GM21528 (cell line): Measurements from ENCODE around the gene LRRC2.
"Not testable (repeated sequence)": the region's sequence is repeated elsewhere in the genome, so short reads cannot be mapped to it uniquely, and the experiment has no call there.

Experiments used
- ATAC-seq: cut with Tn5 transposase; IDR thresholded peaks from one replicate; pipeline ENCODE4 v1.9.1; 2021; ENCODE audit warnings: mild to moderate bottlenecking, moderate library complexity; ENCODE audit not compliant: unreplicated experiment, low FRiP score

Gene LRRC2

GRCh38 chr3:46584598-46585467 lies 18.7 kb upstream of the LRRC2 start:
- no peak for ATAC-seq

DNA sequence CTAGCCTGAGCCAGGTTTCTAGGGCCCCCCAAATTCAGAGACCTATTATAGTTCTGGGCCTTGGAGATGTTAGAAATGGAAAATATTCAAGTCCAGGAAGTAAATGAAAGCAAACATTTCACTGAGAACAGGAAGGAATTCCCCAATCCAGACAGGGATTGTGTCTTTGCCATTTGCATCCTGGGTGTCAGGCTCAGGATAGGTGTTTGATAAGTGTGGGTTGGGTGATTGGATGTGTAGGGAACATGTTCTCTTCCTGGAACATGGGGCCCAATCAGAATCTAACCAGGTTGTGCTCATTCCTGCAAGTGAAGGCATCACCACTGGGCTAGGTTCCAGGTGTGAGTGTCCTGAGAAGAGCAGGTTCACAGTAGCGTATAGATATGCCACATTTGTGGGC lies 14.6 kb upstream of the LRRC2 start:
- ATAC-seq: no peak

DNA sequence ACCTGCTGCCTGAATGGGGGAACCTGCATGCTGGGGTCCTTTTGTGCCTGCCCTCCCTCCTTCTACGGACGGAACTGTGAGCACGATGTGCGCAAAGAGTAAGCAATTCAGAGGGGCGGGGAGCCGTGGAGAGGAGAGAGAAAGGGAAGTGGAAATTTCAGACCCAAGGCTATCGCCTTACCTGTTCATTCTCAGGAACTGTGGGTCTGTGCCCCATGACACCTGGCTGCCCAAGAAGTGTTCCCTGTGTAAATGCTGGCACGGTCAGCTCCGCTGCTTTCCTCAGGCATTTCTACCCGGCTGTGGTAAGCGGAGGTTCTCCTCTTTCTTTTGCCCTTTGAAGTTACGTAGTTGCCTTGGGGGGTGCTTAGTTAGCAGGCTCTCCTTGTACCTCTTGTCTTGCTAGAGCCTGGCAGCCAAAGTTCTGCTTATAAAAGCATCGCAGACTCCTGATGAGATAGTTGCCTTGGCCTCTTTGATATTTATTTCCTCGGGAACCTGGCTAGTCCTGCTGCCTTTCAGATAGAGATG lies 13.7 kb upstream of the LRRC2 start:
- ATAC-seq: no peak

DNA sequence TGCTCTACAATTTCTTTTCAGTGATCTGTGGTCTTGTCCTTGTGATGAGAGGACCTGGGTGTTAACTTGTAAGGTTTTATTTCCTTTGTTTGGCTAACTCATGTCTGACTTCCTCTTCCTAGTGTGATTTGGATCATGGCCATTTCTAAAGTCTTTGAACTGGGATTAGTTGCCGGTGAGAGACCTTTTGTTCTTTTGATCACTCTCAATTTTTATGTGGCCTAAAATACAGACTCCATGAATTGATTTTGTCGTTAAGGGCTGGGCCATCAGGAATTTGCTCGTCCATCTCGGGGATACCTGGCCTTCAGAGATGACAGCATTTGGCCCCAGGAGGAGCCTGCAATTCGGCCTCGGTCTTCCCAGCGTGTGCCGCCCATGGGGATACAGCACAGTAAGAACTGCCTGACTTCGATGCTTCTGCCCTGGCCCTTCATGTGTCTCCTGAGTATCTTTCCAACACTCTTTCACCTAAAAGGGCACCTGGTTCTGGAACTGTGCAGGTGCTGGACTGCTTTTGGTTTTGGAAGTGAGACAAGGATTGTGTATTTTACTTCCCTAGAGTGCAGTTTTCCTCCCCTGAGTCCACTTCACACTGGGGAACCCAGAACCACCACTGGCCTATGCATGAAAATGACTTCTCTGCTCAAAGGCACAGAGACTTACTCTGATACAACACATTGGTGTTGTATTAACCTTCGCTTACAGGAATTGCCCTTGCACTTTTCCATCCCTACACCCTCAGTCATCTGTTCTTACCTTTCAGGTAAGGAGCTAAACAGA lies 13.1 kb upstream of the LRRC2 start:
- no peak for ATAC-seq

- ATAC-seq: not testable (repeated sequence)
Measured at GRCh38 chr3:46577580-46578249, 11.6 kb upstream of the LRRC2 start.

GRCh38 chr3:46576879-46577278 lies 10.8 kb upstream of the LRRC2 start:
- ATAC-seq: no peak

- ATAC-seq: no peak
Measured at GRCh38 chr3:46576386-46576785, 10.3 kb upstream of the LRRC2 start.

DNA sequence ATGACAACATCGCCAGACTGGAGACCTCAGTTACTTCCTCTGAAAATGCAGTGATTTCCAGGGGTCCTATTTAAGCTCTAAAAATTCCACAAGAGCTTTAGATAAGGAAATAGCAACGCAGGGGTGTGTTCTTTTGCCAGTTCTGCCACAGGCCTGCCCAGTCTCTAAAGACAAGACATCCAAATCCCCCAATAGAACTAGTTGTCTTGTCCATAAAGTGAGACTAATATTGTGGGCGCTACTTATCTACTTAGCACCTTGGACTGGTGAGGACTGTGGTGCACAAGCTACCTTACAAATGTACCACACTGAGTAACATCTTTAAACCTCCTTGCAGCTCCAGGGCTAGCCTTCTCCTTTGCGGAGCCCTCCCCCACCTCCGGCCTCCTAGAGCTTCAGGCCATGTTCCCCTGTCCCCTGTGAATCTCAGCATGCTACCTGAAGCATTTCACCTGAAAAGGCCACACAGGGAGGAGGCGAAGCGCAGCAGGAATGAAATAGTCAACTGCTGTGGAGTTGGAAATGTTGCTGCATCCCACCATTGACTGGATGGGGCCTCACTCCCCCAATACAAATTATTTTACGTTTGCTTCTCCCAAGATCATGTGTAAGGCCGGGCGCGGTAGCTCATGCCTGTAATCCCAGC lies 9.6 kb upstream of the LRRC2 start:
- no peak for ATAC-seq

DNA sequence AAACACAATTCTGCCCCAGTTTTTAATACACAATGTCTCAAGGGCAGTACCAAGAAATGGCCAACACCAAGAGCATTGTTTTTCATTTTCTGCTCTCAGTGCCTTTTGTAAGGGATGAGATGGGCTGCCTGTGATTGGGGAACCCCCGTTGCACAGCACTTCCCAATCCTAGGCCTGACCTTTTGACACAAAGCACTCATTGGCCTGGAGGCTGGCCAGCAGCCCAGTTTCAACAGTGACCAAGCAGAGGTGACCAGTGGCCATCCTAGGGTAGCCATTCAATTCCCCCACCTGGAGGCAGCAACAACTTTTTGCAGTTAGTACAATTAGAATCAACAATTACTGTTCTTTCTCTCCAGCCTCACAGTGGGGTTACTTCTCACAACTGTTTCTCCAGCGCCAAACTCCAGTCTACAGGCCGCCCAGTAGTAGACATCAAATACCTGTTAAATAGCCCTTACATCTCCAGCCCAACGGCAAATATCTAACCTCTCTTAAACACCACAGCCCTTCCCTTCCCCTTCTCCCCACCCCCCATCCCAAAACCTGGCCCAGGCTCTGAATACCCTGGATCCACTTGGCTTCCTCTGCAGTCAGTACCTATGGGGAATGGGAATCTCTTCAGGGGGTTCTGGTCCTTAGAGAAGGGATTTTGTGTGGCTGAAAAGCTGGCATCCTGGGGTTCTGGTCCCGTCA lies 8.9 kb upstream of the LRRC2 start:
- no peak for ATAC-seq

DNA sequence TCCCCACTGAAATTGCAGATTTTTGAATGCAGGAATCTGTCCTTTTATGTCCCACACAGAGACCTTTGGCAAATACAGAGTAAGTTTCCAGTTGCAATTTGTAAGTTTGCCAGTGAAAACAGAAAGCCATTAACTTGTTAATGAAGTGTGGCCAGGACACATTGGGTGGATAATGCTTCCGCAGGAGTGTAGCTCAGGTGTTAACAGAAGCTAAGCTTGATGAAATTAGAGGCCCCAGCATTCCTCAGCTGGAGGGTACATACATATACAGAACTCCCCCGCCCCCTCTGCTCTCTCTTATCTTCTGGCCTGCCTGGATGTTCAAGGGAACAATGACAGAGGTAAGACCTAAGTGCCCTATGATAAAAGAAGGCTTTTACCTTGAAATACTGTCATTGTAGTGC lies 8.1 kb upstream of the LRRC2 start:
- ATAC-seq: no peak

DNA sequence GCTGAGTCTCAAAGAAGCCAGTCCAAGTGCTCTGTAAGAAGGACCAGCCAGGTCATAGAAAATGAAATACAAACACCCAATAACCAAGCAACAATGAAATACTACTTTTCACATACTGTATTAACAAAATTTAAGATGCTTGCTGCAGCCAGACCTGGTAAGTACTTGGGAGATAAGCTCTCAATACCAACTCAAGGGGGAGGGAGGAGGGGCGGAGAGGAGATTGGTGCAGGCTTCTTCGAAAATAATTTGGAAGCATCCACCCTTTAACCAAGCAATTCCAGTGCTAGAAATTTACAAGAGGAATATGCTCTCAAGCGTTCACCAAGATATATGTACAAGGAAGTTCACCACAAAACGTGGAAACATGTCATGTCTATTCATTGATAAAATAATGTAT lies 7.6 kb upstream of the LRRC2 start:
- ATAC-seq: no peak

DNA sequence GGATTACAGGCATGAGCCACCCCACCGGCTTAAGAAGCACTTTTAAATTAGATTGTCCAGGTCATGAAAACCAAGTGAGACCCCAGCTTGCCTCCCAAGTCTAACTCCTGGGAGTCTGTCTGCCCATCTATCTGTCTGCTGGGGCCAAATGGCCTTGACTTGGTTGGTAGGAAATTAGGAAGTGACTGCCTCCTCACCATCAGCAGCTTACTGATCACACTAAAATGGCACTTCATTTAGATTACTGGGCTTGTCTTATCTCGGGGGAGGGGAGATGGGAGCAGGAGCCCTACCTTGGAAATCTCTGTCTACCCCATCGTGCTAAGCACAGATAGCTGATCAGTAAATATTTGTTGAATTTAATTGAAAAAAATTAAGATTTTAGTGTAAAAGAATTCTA lies 5.6 kb upstream of the LRRC2 start:
- no peak for ATAC-seq

DNA sequence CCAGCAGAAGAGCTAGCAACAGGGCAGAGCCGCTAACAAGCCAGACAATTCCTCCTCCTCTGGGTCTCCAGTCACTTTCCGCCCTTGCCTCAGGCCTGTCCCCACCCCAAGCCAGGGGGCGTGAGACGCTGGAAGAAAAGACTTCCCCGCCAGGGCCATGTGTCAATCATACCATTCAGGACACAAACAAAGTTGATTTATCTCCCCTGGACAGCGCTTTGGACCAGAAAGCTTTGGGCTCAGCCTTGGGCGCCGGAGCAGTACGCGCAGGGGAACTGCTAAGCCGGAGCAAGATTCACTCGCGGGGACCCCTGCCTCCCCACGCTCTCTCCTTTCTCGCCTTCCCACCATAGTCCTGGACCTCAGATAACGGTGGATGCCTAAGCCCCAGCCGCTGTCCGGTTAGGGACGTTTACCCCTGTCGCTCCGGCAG lies 479 bp downstream of the LRRC2 start:
- no peak for ATAC-seq

- ATAC-seq: no peak
Measured at GRCh38 chr3:46565077-46565476, 1.0 kb downstream of the LRRC2 start.

GRCh38 chr3:46564190-46565021 lies 1.7 kb downstream of the LRRC2 start:
- ATAC-seq: no peak

GRCh38 chr3:46561951-46562350 lies 4.2 kb downstream of the LRRC2 start:
- no peak for ATAC-seq

GRCh38 chr3:46561511-46561910 lies 4.6 kb downstream of the LRRC2 start:
- ATAC-seq: no peak

GRCh38 chr3:46559091-46559704 lies 6.9 kb downstream of the LRRC2 start:
- no peak for ATAC-seq
